Astrocyte of the cerebellum (primary cell): ENCODE results near the gene RACGAP1.

Experiments used
- DNase-seq: peaks from one replicate; pipeline ENCODE4 v3.0.0-alpha.2; 2011; ENCODE audit warnings: low read depth
- H3K4me3 ChIP-seq: 2 replicates; pipeline ENCODE4 v1.5.1; 2011; ENCODE audit warnings: mild to moderate bottlenecking, low read depth, low read length, moderate library complexity
- in situ Hi-C: cut with HindIII; loops from 2 replicates; pipeline ENCODE4 v1.10.0; 2017; ENCODE audit warnings: low sequenced_read_pairs
- TF ChIP-seq, protein P1 (sequence below): IDR thresholded peaks from 2 replicates; pipeline ENCODE4 v1.5.1; 2012; ENCODE audit warnings: low read length, low read depth, moderate library complexity, mild to moderate bottlenecking; ENCODE audit errors: missing control alignments

RACGAP1 gene

GRCh38 chr12:50060120-50060468 lies 34.8 kb upstream of the RACGAP1 start:
- TF ChIP-seq, protein P1, sequence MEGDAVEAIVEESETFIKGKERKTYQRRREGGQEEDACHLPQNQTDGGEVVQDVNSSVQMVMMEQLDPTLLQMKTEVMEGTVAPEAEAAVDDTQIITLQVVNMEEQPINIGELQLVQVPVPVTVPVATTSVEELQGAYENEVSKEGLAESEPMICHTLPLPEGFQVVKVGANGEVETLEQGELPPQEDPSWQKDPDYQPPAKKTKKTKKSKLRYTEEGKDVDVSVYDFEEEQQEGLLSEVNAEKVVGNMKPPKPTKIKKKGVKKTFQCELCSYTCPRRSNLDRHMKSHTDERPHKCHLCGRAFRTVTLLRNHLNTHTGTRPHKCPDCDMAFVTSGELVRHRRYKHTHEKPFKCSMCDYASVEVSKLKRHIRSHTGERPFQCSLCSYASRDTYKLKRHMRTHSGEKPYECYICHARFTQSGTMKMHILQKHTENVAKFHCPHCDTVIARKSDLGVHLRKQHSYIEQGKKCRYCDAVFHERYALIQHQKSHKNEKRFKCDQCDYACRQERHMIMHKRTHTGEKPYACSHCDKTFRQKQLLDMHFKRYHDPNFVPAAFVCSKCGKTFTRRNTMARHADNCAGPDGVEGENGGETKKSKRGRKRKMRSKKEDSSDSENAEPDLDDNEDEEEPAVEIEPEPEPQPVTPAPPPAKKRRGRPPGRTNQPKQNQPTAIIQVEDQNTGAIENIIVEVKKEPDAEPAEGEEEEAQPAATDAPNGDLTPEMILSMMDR: no peak
- no peak for DNase-seq
- in situ Hi-C loops: no loop called here
- no peak overlapping the region for H3K4me3 ChIP-seq

DNA sequence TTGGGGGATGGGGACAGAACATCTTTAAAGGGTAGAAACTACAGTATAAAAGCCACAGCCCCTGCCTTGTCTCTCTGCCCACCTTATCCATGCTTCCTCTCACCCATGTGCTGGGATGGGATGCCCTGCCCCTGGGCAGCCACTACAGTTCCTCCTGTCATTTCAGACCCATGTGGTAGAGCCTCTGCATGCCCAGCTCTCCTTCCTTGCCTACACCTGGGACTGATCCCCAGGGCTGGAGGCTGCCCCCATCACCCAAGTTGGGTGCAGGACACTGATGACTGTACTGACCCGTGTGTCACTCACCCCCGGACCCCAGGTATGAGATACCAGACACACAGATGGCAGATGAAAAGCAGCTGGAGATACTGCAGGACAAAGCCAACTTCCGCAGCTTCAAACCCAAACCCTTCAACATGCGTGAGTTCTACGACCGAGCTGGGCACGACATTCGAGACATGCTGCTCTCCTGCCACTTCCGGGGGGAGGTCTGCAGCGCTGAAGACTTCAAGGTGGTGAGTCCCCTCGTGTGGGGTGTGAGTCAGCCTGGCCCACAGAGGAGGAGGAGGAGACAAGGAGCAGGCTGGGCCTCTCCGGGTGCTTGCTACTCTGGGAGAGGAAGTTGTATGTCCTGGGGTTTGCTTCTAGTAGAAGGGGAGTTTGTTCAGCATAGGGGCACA lies 34.3 kb upstream of the RACGAP1 start:
- no peak overlapping the region for H3K4me3 ChIP-seq
- in situ Hi-C loops: no loop called here
- DNase-seq: no peak
- TF ChIP-seq, protein P1: no peak

GRCh38 chr12:50058743-50059312 lies 33.5 kb upstream of the RACGAP1 start:
- TF ChIP-seq, protein P1: no peak
- no peak overlapping the region for H3K4me3 ChIP-seq
- in situ Hi-C loops: no loop called here
- DNase-seq: no peak

- no peak for DNase-seq
- in situ Hi-C loops: no loop called here
- peak overlapping the region; percentile 51 for H3K4me3 ChIP-seq
- TF ChIP-seq, protein P1: no peak
These were observed 32.8 kb upstream of the RACGAP1 start for GRCh38 chr12:50057896-50058670.

GRCh38 chr12:50057000-50057841 lies 31.9 kb upstream of the RACGAP1 start, which contains the start of gene ASIC1:
Gene ASIC1, plus strand, starts transcription at chr12:50057596. Its CDS starts 1,171 bp downstream, at chr12:50058767.
- DNase-seq: peak; percentile 11
- peak within 1 kb of the TSS; percentile 51 for H3K4me3 ChIP-seq
- in situ Hi-C loops: no loop called here
- TF ChIP-seq, protein P1: no peak

- TF ChIP-seq, protein P1: no peak
- DNase-seq: no peak
- in situ Hi-C loops: no loop called here
- H3K4me3 ChIP-seq: peak overlapping the region; percentile 51
These were observed 31.3 kb upstream of the RACGAP1 start for GRCh38 chr12:50056639-50056976.
